ENCODE data around the gene DNM3. TPM values are rescaled to one million over a fixed set of nuclear protein-coding genes. Genes with fewer than 3 reads are reported as not detected.

Gene DNM3
- total RNA-seq, 4 donors from 2014 or later: 2.7 to 4.5 (median 4.0) TPM

DNA sequence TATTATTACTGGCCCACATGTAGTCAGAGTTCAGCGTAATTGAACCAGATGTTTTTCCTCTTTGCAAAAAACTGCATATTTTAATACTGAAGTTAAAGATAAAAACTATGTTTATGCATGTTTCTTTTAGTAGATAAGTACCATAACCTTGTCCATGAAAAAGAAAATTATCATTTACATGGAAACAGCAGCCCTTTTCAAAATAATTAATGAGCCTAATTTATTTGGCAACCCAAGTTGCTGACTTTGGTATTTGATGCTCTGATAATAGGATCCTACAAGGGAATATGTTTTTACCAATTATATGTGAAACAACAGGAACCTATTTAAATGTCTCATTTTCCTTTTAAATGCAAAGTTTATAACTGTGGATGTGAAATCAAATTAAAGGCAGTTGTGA, 297.9 kb downstream of the DNM3 start:
- TF ChIP-seq, protein P1, sequence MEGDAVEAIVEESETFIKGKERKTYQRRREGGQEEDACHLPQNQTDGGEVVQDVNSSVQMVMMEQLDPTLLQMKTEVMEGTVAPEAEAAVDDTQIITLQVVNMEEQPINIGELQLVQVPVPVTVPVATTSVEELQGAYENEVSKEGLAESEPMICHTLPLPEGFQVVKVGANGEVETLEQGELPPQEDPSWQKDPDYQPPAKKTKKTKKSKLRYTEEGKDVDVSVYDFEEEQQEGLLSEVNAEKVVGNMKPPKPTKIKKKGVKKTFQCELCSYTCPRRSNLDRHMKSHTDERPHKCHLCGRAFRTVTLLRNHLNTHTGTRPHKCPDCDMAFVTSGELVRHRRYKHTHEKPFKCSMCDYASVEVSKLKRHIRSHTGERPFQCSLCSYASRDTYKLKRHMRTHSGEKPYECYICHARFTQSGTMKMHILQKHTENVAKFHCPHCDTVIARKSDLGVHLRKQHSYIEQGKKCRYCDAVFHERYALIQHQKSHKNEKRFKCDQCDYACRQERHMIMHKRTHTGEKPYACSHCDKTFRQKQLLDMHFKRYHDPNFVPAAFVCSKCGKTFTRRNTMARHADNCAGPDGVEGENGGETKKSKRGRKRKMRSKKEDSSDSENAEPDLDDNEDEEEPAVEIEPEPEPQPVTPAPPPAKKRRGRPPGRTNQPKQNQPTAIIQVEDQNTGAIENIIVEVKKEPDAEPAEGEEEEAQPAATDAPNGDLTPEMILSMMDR (IDR thresholded peaks at IDR 0.05): no peak
- TF ChIP-seq POLR2A (IDR thresholded peaks at IDR 0.05): no peak
- 44 to 49% methylated on average over 1 of the region's 1 CpG for WGBS, 2 donors
- no peak overlapping the region for H3K4me3 ChIP-seq (ENCODE audit: low read depth, poor library complexity, severe bottlenecking)
- no peak for DNase-seq (ENCODE audit: low spot score in 2 of 2)
- intact Hi-C loops (cut with DNase I; ENCODE audit: low total_unique reads): no loop called here

DNA sequence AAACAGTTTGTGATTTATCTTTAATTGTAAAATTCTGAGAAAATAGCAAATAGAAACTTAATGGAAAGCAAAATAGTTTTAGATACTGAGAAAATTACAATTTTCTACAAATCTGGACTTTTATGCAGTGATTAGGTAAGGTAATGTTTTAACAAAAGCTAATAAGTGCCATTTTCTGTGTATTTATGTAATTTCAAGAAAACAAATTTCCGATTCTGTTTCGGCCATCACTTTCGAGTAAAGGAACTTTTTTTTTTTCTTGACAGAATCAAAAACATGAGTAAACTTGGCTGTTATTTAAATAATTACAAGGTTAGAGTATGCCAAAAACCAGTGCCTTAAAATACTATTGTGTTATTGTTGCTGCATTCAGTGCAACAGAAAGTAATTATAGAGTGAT, 298.8 kb downstream of the DNM3 start:
- no peak overlapping the region for H3K4me3 ChIP-seq (ENCODE audit: low read depth, poor library complexity, severe bottlenecking)
- intact Hi-C loops (cut with DNase I; ENCODE audit: low total_unique reads): no loop called here
- WGBS, 2 donors: 18 to 25% methylated on average over 3 of the region's 3 CpGs
- DNase-seq (ENCODE audit: low spot score in 2 of 2): no peak
- no peak for TF ChIP-seq POLR2A (IDR thresholded peaks at IDR 0.05)
- TF ChIP-seq, protein P1 (IDR thresholded peaks at IDR 0.05): no peak

DNA sequence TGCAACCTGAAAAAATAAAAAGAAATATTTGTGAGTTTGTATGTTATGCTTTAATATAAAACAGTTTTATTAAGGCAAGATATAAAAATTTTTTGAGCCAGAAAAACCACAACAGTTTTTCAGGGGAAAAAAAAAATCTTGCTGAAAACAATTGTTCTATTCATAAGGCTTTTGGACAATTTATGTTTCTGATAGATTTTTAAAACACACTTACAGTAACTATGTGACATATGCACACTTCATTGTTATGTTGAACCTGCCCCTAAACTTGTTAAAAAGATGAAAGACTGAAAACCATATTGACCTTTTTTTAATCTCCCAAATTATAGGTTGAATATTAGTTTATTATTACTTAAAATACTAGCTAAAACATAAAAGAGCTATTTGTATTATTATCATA, 299.3 kb downstream of the DNM3 start:
- no peak for DNase-seq (ENCODE audit: low spot score in 2 of 2)
- no peak for TF ChIP-seq POLR2A (IDR thresholded peaks at IDR 0.05)
- TF ChIP-seq, protein P1 (IDR thresholded peaks at IDR 0.05): no peak
- intact Hi-C loops (cut with DNase I; ENCODE audit: low total_unique reads): no loop called here
- no peak overlapping the region for H3K4me3 ChIP-seq (ENCODE audit: low read depth, poor library complexity, severe bottlenecking)

DNA sequence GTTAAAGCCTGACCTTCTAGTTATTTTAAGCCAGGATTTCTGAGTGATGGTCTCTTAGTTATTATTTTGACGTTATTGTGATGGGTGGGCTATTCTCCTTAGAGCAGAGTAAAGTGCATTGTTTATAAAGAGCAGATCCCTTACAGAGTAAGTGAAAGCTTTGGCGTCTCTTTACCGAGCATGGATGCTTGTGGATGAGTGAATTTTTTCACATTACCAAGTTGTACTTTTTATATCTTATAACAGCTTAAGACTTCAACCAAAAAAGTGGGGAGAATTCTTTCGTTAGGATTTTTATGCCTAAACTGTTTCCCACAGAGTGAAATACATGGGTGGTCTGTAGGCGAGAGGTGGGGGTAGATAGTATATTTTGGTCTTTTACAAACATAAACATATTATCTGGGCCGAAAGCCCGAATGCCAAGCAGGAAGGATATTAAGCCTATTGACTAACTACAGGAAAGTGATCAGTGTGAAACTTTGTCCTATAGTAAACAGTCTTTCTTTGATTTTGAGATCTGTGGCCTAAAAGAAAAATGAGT, 300.1 kb downstream of the DNM3 start:
- DNase-seq (ENCODE audit: low spot score in 2 of 2): no peak
- no peak overlapping the region for H3K4me3 ChIP-seq (ENCODE audit: low read depth, poor library complexity, severe bottlenecking)
- TF ChIP-seq, protein P1 (IDR thresholded peaks at IDR 0.05): no peak
- no peak for TF ChIP-seq POLR2A (IDR thresholded peaks at IDR 0.05)
- intact Hi-C loops (cut with DNase I; ENCODE audit: low total_unique reads): no loop called here
- 51 to 57% methylated on average over 7 of the region's 7 CpGs for WGBS, 2 donors

DNA sequence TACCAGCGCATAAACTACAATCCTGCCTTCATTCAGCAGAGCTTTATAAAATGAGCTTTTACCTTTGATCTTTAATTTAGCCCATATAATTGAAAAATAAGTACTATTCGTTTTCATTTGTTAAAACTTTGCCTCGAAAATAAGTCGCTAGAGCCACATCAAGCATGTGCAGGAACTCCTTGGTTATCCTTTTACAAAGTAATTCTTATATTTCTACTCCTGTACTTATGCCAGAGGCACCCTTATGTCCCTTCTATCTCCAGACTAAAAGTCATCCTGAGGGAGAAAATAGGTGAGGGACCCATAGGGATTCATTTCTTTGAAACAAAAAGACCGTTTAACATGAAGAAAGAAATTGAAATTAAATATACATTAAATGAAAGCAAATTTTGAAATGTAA, 301.0 kb downstream of the DNM3 start:
- TF ChIP-seq, protein P1 (IDR thresholded peaks at IDR 0.05): no peak
- TF ChIP-seq POLR2A (IDR thresholded peaks at IDR 0.05): no peak
- intact Hi-C loops (cut with DNase I; ENCODE audit: low total_unique reads): no loop called here
- whole genome bisulfite sequencing, 2 donors: 55 to 66% methylated on average over 5 of the region's 5 CpGs
- no peak for DNase-seq (ENCODE audit: low spot score in 2 of 2)
- H3K4me3 ChIP-seq (ENCODE audit: low read depth, poor library complexity, severe bottlenecking): no peak overlapping the region

DNA sequence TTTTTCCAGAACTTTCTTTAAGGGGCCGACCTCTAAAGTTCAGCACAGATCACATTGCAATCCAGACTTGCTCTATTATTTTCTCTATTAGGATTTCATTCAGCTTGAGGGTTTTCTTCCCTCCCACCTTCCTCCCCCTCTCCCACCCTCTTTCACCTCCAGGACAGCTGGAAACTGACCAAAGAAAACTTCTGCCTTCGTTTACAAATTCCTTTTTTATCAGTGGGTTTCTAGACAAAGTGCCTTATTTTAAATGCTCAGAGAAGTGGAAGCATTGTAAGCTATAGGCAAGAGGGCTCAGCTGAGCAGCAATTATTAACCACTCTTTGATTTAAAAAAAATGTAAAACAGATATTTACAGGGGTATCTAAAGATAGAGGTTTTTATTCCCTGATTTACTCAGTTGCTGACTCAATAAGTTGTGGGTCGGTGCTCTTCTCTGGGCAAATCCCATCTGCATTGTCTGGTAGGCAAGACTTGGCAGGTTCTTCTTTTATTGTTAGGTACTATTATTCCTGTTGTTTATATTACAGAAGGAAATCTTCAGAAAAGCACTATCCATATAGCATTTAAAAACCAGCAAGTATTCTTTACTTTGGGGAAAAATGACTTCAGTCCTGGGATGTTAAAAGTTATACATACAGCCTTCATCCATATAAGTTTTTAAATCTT, 302.2 kb downstream of the DNM3 start:
- no peak for DNase-seq (ENCODE audit: low spot score in 2 of 2)
- intact Hi-C loops (cut with DNase I; ENCODE audit: low total_unique reads): no loop called here
- 35 to 36% methylated on average over 3 of the region's 3 CpGs for WGBS, 2 donors
- TF ChIP-seq, protein P1 (IDR thresholded peaks at IDR 0.05): no peak
- H3K4me3 ChIP-seq (ENCODE audit: low read depth, poor library complexity, severe bottlenecking): peak overlapping the region; percentile 10

Measured in lower leg skin (tissue), 4 donors.